K562 (cell line): ENCODE measurements around the gene KLHL41. TPM values are rescaled to one million over a fixed set of nuclear protein-coding genes. Genes with fewer than 3 reads are reported as not detected.

Experiments used
- ARID1B ChIP-seq: fragments of 450-650 bp; IDR thresholded peaks from 2 replicates; pipeline ENCODE4 v1.6.1; 2016; ENCODE audit warnings: antibody characterized with exemption, mild to moderate bottlenecking, inconsistent platforms
- ATF3 ChIP-seq, 2 experiments: fragments of 450-650 bp in 1 of 2; sonication (generic) in 1 of 2; formaldehyde crosslinking in 1 of 2; IDR thresholded peaks in 1 of 2; conservative IDR thresholded peaks in 1 of 2; 2 replicates each; pipeline versions ENCODE4 v1.6.1 to v1.8.1; 2016 to 2023; ENCODE audit warnings: mild to moderate bottlenecking in 2 of 2, moderate library complexity in 2 of 2, inconsistent platforms in 1 of 2, missing genetic modification reagents in 1 of 2
- CBFA2T3 ChIP-seq: fragments of 450-650 bp; IDR thresholded peaks from 2 replicates; pipeline ENCODE4 v1.6.1; 2017
- CGGBP1 ChIP-seq: fragments of 250-450 bp; sonication (Bioruptor Pico); IDR thresholded peaks from 2 replicates; pipeline ENCODE4 v1.9.0; 2021; ENCODE audit warnings: mild to moderate bottlenecking
- DPF2 ChIP-seq: fragments of 450-650 bp; IDR thresholded peaks from 2 replicates; pipeline ENCODE4 v1.6.1; 2016
- EWSR1 ChIP-seq: fragments of 450-650 bp; IDR thresholded peaks from 2 replicates; pipeline ENCODE4 v1.6.1; 2018; ENCODE audit warnings: borderline replicate concordance, mild to moderate bottlenecking, low read depth, moderate library complexity; ENCODE audit not compliant: partially characterized antibody
- FOSL1 ChIP-seq: fragments of 200-800 bp; sonication (Bioruptor generic); conservative IDR thresholded peaks from 2 replicates; pipeline ENCODE4 v1.6.1; 2016; ENCODE audit warnings: missing genetic modification characterization, missing compliant biosample characterization
- FOXA1 ChIP-seq: fragments of 450-650 bp; IDR thresholded peaks from 2 replicates; pipeline ENCODE4 v1.6.1; 2016; ENCODE audit warnings: mild to moderate bottlenecking, borderline replicate concordance
- FOXA3 ChIP-seq, 2 experiments: fragments of 450-650 bp in 1 of 2; sonication (generic) in 1 of 2; formaldehyde crosslinking; IDR thresholded peaks in 1 of 2; conservative IDR thresholded peaks in 1 of 2; 2 replicates each; pipeline versions ENCODE4 v1.4.0 to v1.8.0; 2020 to 2022; ENCODE audit warnings: mild to moderate bottlenecking in 2 of 2, missing genetic modification reagents in 1 of 2
- FOXK2 ChIP-seq, 2 experiments: fragments of 450-650 bp; IDR thresholded peaks in 1 of 2; conservative IDR thresholded peaks in 1 of 2; 2 replicates each; pipeline ENCODE4 v1.6.1; 2016; ENCODE audit warnings: low read depth in 2 of 2, mild to moderate bottlenecking in 1 of 2
- JUN ChIP-seq, 2 experiments: sonication (generic) in 1 of 2; formaldehyde crosslinking in 1 of 2; IDR thresholded peaks; 2 replicates each; pipeline versions ENCODE4 v1.6.1 to v1.8.0; 2012 to 2022; ENCODE audit warnings: borderline replicate concordance in 2 of 2, mild to moderate bottlenecking in 2 of 2, improper control_type of control experiment in 1 of 2, low read depth in 1 of 2, low read length in 1 of 2, missing genetic modification reagents in 1 of 2
- MAFF ChIP-seq: IDR thresholded peaks from 2 replicates; pipeline ENCODE4 v1.6.1; 2012; ENCODE audit warnings: low read length, improper control_type of control experiment
- MAFK ChIP-seq: IDR thresholded peaks from 2 replicates; pipeline ENCODE4 v1.6.1; 2011; ENCODE audit warnings: low read length, improper control_type of control experiment
- PHB2 ChIP-seq: fragments of 450-650 bp; IDR thresholded peaks from 2 replicates; pipeline ENCODE4 v1.6.1; 2017; ENCODE audit warnings: low read depth
- POLR2G ChIP-seq: fragments of 200-400 bp; formaldehyde crosslinking; IDR thresholded peaks from 2 replicates; pipeline ENCODE4 v1.6.1; 2017; ENCODE audit warnings: low read depth, mild to moderate bottlenecking, antibody characterized with exemption, low read length, moderate library complexity
- SMARCE1 ChIP-seq: fragments of 450-650 bp; IDR thresholded peaks from 2 replicates; pipeline ENCODE4 v1.7.1; 2016; ENCODE audit warnings: mild to moderate bottlenecking
- TAF9B ChIP-seq: fragments of 450-650 bp; IDR thresholded peaks from 2 replicates; pipeline ENCODE4 v1.6.1; 2018; ENCODE audit warnings: mild to moderate bottlenecking; ENCODE audit not compliant: partially characterized antibody
- ZNF316 ChIP-seq: fragments of 450-650 bp; IDR thresholded peaks from 2 replicates; pipeline ENCODE4 v1.6.1; 2016
- ZNF318 ChIP-seq, 2 experiments: fragments of 450-650 bp; IDR thresholded peaks; 2 replicates each; pipeline ENCODE4 v1.6.1; 2016; ENCODE audit warnings: mild to moderate bottlenecking in 2 of 2, borderline replicate concordance in 1 of 2, low read depth in 1 of 2, moderate library complexity in 1 of 2
- ZNF707 ChIP-seq: fragments of 250-450 bp; sonication (Bioruptor Pico); conservative IDR thresholded peaks from 2 replicates; pipeline ENCODE4 v1.8.0; 2022; ENCODE audit warnings: inconsistent platforms, mild to moderate bottlenecking, moderate library complexity
- polyA plus RNA-seq, 8 experiments: library from polyadenylated mRNA; depleted of rRNA in 4 of 8; stranded (reverse) in 5 of 8; unstranded in 3 of 8; fragments of >200 nt; fragmentation: Nextera tagmentation in 2 of 8; fragmentation: Illumina TruSeq in 1 of 8; extraction: Ambion mirVana in 2 of 8; extraction: Trizol in 1 of 8; gene quantifications; 2 replicates each; pipeline versions ENCODE4 v1.2.1 to v1.2.3, GENCODE V29; 2011 to 2014; ENCODE audit warnings: inconsistent platforms in 1 of 8, missing spikeins in 1 of 8
- total RNA-seq, 7 experiments: library from RNA; depleted of rRNA in 6 of 7; stranded (reverse); fragments of >200 nt in 6 of 7; fragmentation: Illumina TruSeq in 2 of 7; extraction: Trizol in 2 of 7; gene quantifications; 2 replicates each; pipeline versions ENCODE4 v1.2.1 to v1.2.3, GENCODE V29; 2011 to 2021; ENCODE audit warnings: low replicate concordance in 1 of 7

Gene KLHL41
- total and polyA plus RNA-seq, 9 of the 15 experiments (the other 6 are each of a cell fraction or from before 2014, with no cell fraction given): 0.05 to 1.5 (median 0.09) TPM

- TF ChIP-seq POLR2G (no peak), EWSR1 (no peak), MAFF (peak; percentile 90), ATF3 (IDR thresholded peaks at IDR 0.05) (peak; percentile 90), ATF3 (CRISPR knock-in tag; conservative IDR thresholded peaks at IDR 0.05) (no peak), TAF9B (peak; percentile 70), JUN (IDR thresholded peaks at IDR 0.05; ENCODE audit: borderline replicate concordance, low read depth, low read length) (peak; percentile 77), JUN (CRISPR knock-in tag; IDR thresholded peaks at IDR 0.05; ENCODE audit: borderline replicate concordance) (no peak), ZNF316 (peak; percentile 99), CGGBP1 (CRISPR knock-in tag) (no peak), FOXA1 (peak; percentile 43; the same call in 1 of the 2 replicates), ZNF318 (IDR thresholded peaks at IDR 0.05; ENCODE audit: borderline replicate concordance in 1 of 2, low read depth in 1 of 2) (peak in 1 of 2 experiments; percentile 79; a peak in 2 of 4 replicates), SMARCE1 (peak; percentile 84), MAFK (peak; percentile 95), FOXK2 (conservative IDR thresholded peaks at IDR 0.05 in 1 of 2, IDR thresholded peaks at IDR 0.05 in 1 of 2; ENCODE audit: low read depth in 2 of 2) (no peak), FOXA3 (CRISPR knock-in tag; conservative IDR thresholded peaks at IDR 0.05 in 1 of 2, IDR thresholded peaks at IDR 0.05 in 1 of 2) (peak in 1 of 2 experiments; percentile 61; a peak in 2 of 4 replicates), CBFA2T3 (0 out of 2 replicates have a peak, but pooled peaks have one; percentile 16), DPF2 (peak; percentile 52), FOSL1 (peak; percentile 92), ZNF707 (CRISPR knock-in tag) (no peak), PHB2 (no peak), ARID1B (peak; percentile 67)
Observed at GRCh38 chr2:169507698-169508097, 1.8 kb upstream of the KLHL41 start (continued).
